Immature natural killer cell (primary cell): ENCODE measurements around the gene FHIP1A. TPM values are rescaled to one million over a fixed set of nuclear protein-coding genes. Genes with fewer than 3 reads are reported as not detected.

ENCODE experiments used
- DNase-seq, 3 donors: peaks; one replicate each; pipeline ENCODE4 v3.0.0; 2022; ENCODE audit warnings: mixed read lengths in 1 of 3
- H3K27ac Mint-ChIP-seq, 6 donors: one replicate each; pipeline ENCODE4 v1.8.0; 2020; ENCODE audit warnings: mixed read lengths in 6 of 6, mild to moderate bottlenecking in 5 of 6, inconsistent platforms in 4 of 6, moderate library complexity in 3 of 6
- H3K27me3 Mint-ChIP-seq, 3 donors: one replicate each; pipeline ENCODE4 v1.8.0; 2020 to 2021; ENCODE audit warnings: low read depth in 3 of 3, mild to moderate bottlenecking in 3 of 3, mixed read lengths in 3 of 3, moderate library complexity in 3 of 3, inconsistent platforms in 1 of 3
- H3K36me3 Mint-ChIP-seq, 3 donors: one replicate each; pipeline ENCODE4 v1.8.0; 2020; ENCODE audit warnings: mixed read lengths in 3 of 3, inconsistent platforms in 2 of 3, mild to moderate bottlenecking in 2 of 3
- H3K4me1 Mint-ChIP-seq, 2 donors: one replicate each; pipeline ENCODE4 v1.8.0; 2020; ENCODE audit warnings: inconsistent platforms in 2 of 2, mild to moderate bottlenecking in 2 of 2, mixed read lengths in 2 of 2, moderate library complexity in 1 of 2
- H3K4me3 Mint-ChIP-seq, 5 donors: one replicate each; pipeline ENCODE4 v1.8.0; 2020; ENCODE audit warnings: mild to moderate bottlenecking in 5 of 5, mixed read lengths in 5 of 5, inconsistent platforms in 3 of 5, moderate library complexity in 3 of 5
- H3K9me3 Mint-ChIP-seq, 6 donors: one replicate each; pipeline ENCODE4 v1.8.0; 2020; ENCODE audit warnings: mild to moderate bottlenecking in 6 of 6, mixed read lengths in 6 of 6, inconsistent platforms in 4 of 6, moderate library complexity in 3 of 6
- polyA plus RNA-seq, 3 donors: library from polyadenylated mRNA; unstranded; fragments of 300-500 nt; fragmentation: Illumina TruSeq; gene quantifications; one replicate each; pipeline ENCODE4 v1.2.3, GENCODE V29; 2021

FHIP1A gene
- polyA plus RNA-seq, 3 donors from 2014 or later: not detected

- Mint-ChIP-seq H3K27ac (no peak overlapping the region), H3K36me3 (no peaks in the 10 kb centered on the region), H3K27me3 (peaks cover 0 to 4% (median 0%) of the 10 kb centered on the region in 3 donors), H3K4me1 (no peaks in the 10 kb centered on the region), H3K9me3 (peaks cover 0 to 2% (median 0%) of the 10 kb centered on the region in 6 donors), H3K4me3 (no peak overlapping the region)
- no peak for DNase-seq
These were observed 18.3 kb downstream of the FHIP1A start for GRCh38 chr4:151427266-151427665.

GRCh38 chr4:151428346-151428745 lies 19.4 kb downstream of the FHIP1A start:
- peaks cover 0 to 5% (median 4%) of the 10 kb centered on the region in 3 donors for H3K27me3 Mint-ChIP-seq
- H3K9me3 Mint-ChIP-seq: peaks cover 0 to 4% (median 0%) of the 10 kb centered on the region in 6 donors
- H3K4me1 Mint-ChIP-seq: no peaks in the 10 kb centered on the region
- DNase-seq: no peak
- H3K4me3 Mint-ChIP-seq: peak overlapping the region in 1 of 5 donors; percentile 12
- no peak overlapping the region for H3K27ac Mint-ChIP-seq
- H3K36me3 Mint-ChIP-seq: no peaks in the 10 kb centered on the region

- Mint-ChIP-seq H3K9me3 (peaks cover 0 to 7% (median 0%) of the 10 kb centered on the region in 6 donors), H3K27me3 (peaks cover 0 to 6% (median 4%) of the 10 kb centered on the region in 3 donors), H3K4me1 (no peaks in the 10 kb centered on the region)
These were observed 21.1 kb downstream of the FHIP1A start for GRCh38 chr4:151429957-151430570.

GRCh38 chr4:151430740-151431457 lies 21.9 kb downstream of the FHIP1A start:
- no peaks in the 10 kb centered on the region for H3K36me3 Mint-ChIP-seq
- no peak overlapping the region for H3K27ac Mint-ChIP-seq
- H3K27me3 Mint-ChIP-seq: peaks cover 0 to 4% (median 4%) of the 10 kb centered on the region in 3 donors
- DNase-seq: no peak
- H3K4me1 Mint-ChIP-seq: no peaks in the 10 kb centered on the region
- peaks cover 0 to 7% (median 0%) of the 10 kb centered on the region in 6 donors for H3K9me3 Mint-ChIP-seq
- H3K4me3 Mint-ChIP-seq: no peak overlapping the region

More at GRCh38 chr4:151429957-151430570, 21.1 kb downstream of the FHIP1A start:
- H3K36me3 Mint-ChIP-seq: no peaks in the 10 kb centered on the region
- DNase-seq: no peak
- no peak overlapping the region for H3K27ac Mint-ChIP-seq
- H3K4me3 Mint-ChIP-seq: no peak overlapping the region

- Mint-ChIP-seq H3K9me3 (peaks cover 0 to 7% (median 0%) of the 10 kb centered on the region in 6 donors), H3K27me3 (peaks cover 0 to 4% (median 4%) of the 10 kb centered on the region in 3 donors), H3K4me1 (no peaks in the 10 kb centered on the region), H3K27ac (no peak overlapping the region), H3K4me3 (no peak overlapping the region), H3K36me3 (no peaks in the 10 kb centered on the region)
- DNase-seq: no peak
These were observed 22.8 kb downstream of the FHIP1A start for GRCh38 chr4:151431728-151432127.

- peaks cover 0 to 4% (median 4%) of the 10 kb centered on the region in 3 donors for H3K27me3 Mint-ChIP-seq
- H3K27ac Mint-ChIP-seq: no peak overlapping the region
- no peaks in the 10 kb centered on the region for H3K4me1 Mint-ChIP-seq
- H3K4me3 Mint-ChIP-seq: no peak overlapping the region
- peaks cover 0 to 7% (median 0%) of the 10 kb centered on the region in 6 donors for H3K9me3 Mint-ChIP-seq
- DNase-seq: no peak
- no peaks in the 10 kb centered on the region for H3K36me3 Mint-ChIP-seq
These were observed 23.7 kb downstream of the FHIP1A start for GRCh38 chr4:151432654-151433053.

- Mint-ChIP-seq H3K27ac (no peak overlapping the region), H3K27me3 (peaks cover 0 to 4% (median 4%) of the 10 kb centered on the region in 3 donors), H3K4me1 (no peaks in the 10 kb centered on the region), H3K36me3 (no peaks in the 10 kb centered on the region), H3K4me3 (no peak overlapping the region), H3K9me3 (peaks cover 0 to 10% (median 0%) of the 10 kb centered on the region in 6 donors)
- DNase-seq: no peak
These were observed 25.3 kb downstream of the FHIP1A start for GRCh38 chr4:151434183-151434860.

GRCh38 chr4:151436093-151436518 lies 27.1 kb downstream of the FHIP1A start:
- no peak for DNase-seq
- Mint-ChIP-seq H3K9me3 (peaks cover 0 to 10% (median 0%) of the 10 kb centered on the region in 6 donors), H3K36me3 (no peaks in the 10 kb centered on the region), H3K27me3 (peaks cover 4% of the 10 kb centered on the region in 3 donors), H3K27ac (no peak overlapping the region), H3K4me3 (no peak overlapping the region), H3K4me1 (no peaks in the 10 kb centered on the region)

- no peaks in the 10 kb centered on the region for H3K36me3 Mint-ChIP-seq
- no peak for DNase-seq
- H3K4me1 Mint-ChIP-seq: no peaks in the 10 kb centered on the region
- H3K9me3 Mint-ChIP-seq: peaks cover 0 to 12% (median 0%) of the 10 kb centered on the region in 6 donors
- no peak overlapping the region for H3K4me3 Mint-ChIP-seq
- peaks cover 3 to 6% (median 4%) of the 10 kb centered on the region in 3 donors for H3K27me3 Mint-ChIP-seq
- H3K27ac Mint-ChIP-seq: no peak overlapping the region
These were observed 28.5 kb downstream of the FHIP1A start for GRCh38 chr4:151437505-151437904.

- peaks cover 0 to 10% (median 0%) of the 10 kb centered on the region in 6 donors for H3K9me3 Mint-ChIP-seq
- no peak overlapping the region for H3K4me3 Mint-ChIP-seq
- H3K36me3 Mint-ChIP-seq: no peaks in the 10 kb centered on the region
- H3K4me1 Mint-ChIP-seq: no peaks in the 10 kb centered on the region
- H3K27me3 Mint-ChIP-seq: peaks cover 0 to 5% (median 4%) of the 10 kb centered on the region in 3 donors
- DNase-seq: no peak
- H3K27ac Mint-ChIP-seq: no peak overlapping the region
These were observed 29.2 kb downstream of the FHIP1A start for GRCh38 chr4:151438154-151438553.

- no peak for DNase-seq
- Mint-ChIP-seq H3K36me3 (no peaks in the 10 kb centered on the region), H3K4me3 (no peak overlapping the region), H3K9me3 (peaks cover 0 to 5% (median 0%) of the 10 kb centered on the region in 6 donors), H3K27me3 (peaks cover 0 to 6% (median 2%) of the 10 kb centered on the region in 3 donors), H3K27ac (no peak overlapping the region), H3K4me1 (no peaks in the 10 kb centered on the region)
These were observed 30.3 kb downstream of the FHIP1A start for GRCh38 chr4:151439320-151439719.

GRCh38 chr4:151442002-151442401 lies 33.0 kb downstream of the FHIP1A start:
- no peak for DNase-seq
- Mint-ChIP-seq H3K9me3 (peaks cover 0 to 5% (median 0%) of the 10 kb centered on the region in 6 donors), H3K27me3 (peaks cover 2 to 9% (median 3%) of the 10 kb centered on the region in 3 donors), H3K36me3 (no peaks in the 10 kb centered on the region), H3K4me1 (no peaks in the 10 kb centered on the region), H3K4me3 (no peak overlapping the region), H3K27ac (no peak overlapping the region)

GRCh38 chr4:151443247-151443646 lies 34.3 kb downstream of the FHIP1A start:
- H3K27ac Mint-ChIP-seq: no peak overlapping the region
- H3K36me3 Mint-ChIP-seq: no peaks in the 10 kb centered on the region
- H3K4me1 Mint-ChIP-seq: no peaks in the 10 kb centered on the region
- H3K27me3 Mint-ChIP-seq: peaks cover 2 to 9% (median 3%) of the 10 kb centered on the region in 3 donors
- no peak for DNase-seq
- H3K9me3 Mint-ChIP-seq: peaks cover 0 to 2% (median 0%) of the 10 kb centered on the region in 6 donors
- no peak overlapping the region for H3K4me3 Mint-ChIP-seq

GRCh38 chr4:151443752-151444151 lies 34.8 kb downstream of the FHIP1A start:
- no peak overlapping the region for H3K4me3 Mint-ChIP-seq
- H3K9me3 Mint-ChIP-seq: peaks cover 0 to 2% (median 0%) of the 10 kb centered on the region in 6 donors
- no peak for DNase-seq
- H3K36me3 Mint-ChIP-seq: no peaks in the 10 kb centered on the region
- H3K27ac Mint-ChIP-seq: no peak overlapping the region
- no peaks in the 10 kb centered on the region for H3K4me1 Mint-ChIP-seq
- H3K27me3 Mint-ChIP-seq: peaks cover 2 to 9% (median 3%) of the 10 kb centered on the region in 3 donors
